ENCODE results near the gene C16orf95. TPM values are rescaled to one million over a fixed set of nuclear protein-coding genes. Genes with fewer than 3 reads are reported as not detected.
"Not testable (repeated sequence)": the region's sequence is repeated elsewhere in the genome, so short reads cannot be mapped to it uniquely, and the experiment has no call there.

Gene C16orf95
- polyA plus RNA-seq, 1 donor, result 5.6 TPM

GRCh38 chr16:87291944-87292343, 25.2 kb downstream of the C16orf95 start:
- no peak for DNase-seq

DNA sequence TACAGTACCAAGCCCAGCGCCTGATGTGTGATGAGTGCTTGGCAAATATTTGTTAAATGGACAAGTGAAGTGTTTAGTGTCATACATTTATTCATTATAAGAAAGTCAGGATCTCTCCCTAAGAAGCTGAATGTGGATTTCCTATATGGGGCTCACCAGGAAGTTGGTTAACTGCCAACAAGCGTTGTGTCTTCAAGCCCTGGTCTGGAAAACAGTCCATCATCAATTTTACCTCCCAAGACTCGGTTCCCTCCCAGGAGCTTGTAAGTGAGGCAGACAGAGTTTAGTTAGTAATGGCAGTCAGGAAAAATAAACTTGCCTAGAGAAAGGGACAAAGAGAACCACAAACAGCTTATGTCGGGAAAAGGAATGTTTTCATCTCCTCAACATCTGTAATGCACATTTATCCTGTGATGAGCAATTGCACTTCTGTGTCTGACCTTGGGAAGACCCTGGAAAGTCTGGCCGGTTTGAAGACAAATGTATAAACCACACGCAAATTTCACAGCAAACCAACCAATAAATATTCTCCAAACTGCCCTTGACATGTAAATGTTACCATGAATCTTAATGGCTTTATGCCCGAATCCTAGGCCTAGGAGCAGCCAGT, 28.3 kb downstream of the C16orf95 start:
- DNase-seq, result no peak

- no peak for DNase-seq
Observed at GRCh38 chr16:87286839-87287626, 30.2 kb downstream of the C16orf95 start.

DNA sequence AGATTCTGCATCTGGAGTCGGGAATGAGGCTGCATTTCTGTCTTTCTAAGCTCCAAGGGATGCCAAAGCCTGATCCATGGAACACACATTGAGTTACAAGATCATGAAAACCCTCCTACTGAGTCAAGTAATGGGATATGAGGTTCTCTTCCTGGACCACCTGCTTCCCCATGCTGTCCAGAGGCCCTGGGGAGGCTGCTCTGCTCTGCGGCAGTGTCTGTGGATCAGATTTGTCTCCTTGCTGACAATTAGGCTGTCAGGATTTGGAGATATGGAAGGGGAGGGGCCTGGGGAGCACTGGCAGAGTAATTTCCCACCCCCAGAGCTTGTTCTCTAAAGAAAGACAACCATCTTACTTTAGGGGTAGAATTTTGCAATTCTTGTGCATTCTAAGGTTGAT, 33.0 kb downstream of the C16orf95 start:
- no peak for DNase-seq

- no peak for DNase-seq
Observed at GRCh38 chr16:87279094-87279658, 38.0 kb downstream of the C16orf95 start.

- DNase-seq, result peak; percentile 76
Observed at GRCh38 chr16:87278191-87279093, 38.8 kb downstream of the C16orf95 start.

DNA sequence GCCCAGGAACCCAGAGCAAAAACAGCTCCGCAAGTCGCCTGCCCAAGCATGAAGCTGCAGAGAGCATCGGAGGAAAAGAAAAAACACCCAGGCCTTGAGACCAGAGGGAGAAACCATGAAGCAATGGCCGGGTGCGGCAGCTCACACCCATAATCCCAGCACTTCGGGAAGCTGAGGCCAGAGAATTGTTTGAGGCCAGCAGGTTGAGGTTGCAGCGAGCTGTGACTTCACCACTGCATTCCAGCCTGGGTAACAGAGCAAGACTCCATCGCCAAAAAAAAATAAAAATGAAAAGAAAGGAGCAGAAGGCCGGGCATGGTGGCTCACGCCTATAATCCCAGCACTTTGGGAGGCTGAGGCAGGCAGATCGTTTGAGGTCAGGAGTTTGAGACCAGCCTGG, 40.3 kb downstream of the C16orf95 start:
- no peak for DNase-seq

DNA sequence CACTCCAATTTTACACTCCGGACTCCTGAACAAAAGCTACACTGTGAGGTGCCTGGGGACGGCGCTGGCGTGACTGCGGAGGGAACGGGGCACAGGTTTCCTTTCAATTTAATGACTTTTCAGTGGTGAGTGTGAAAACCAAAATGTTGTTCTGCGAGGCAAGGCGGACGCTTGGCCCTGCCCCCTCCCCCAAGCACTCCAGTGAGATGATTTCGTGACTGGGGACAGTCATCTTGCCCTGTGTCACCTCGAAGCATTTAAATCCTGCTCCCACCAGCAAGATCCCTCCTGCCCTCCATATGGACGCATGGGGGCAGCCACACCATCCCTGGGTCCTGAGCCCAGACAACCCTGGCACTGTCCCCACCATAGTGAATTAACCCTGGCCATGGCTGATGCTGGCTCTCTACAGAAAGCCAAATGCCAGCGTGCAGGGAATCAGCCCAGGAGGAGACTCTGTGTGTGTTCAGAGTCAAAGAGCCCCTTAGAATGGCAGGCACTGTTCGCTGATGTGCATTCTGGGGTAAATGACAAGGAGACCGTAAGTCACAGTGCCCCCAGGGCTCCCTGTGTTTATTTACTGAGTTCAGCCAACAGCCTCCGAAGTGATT, 41.0 kb downstream of the C16orf95 start:
- no peak for DNase-seq

- DNase-seq, result no peak
Observed at GRCh38 chr16:87274794-87275193, 42.4 kb downstream of the C16orf95 start.

DNA sequence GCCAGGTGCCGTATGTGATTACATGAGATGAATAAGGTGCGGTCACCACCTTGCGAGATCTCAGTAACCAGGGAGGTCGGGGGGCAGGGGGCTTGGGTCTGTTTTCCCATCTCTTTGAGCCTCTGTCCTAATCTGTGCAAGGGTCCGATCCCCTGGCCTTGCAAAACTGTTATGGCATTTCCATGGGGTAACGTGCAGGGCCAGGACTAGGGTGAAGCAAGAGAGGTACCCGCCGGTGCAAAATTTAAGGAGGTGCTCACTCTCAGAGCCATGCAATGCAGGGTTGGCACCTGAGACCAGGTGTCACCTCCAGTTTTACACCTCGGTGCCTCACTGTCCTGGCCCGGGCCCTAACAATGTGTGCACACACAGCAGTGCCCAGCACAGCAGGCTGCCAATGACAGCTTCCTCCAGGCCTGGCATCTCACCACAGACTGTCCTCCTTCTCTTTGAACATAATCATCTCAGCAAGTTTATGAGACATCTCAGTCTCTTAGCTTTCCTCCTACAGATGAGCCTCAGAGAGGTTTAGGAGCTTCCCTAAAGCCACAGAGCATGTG, 43.6 kb downstream of the C16orf95 start:
- no peak for DNase-seq

DNA sequence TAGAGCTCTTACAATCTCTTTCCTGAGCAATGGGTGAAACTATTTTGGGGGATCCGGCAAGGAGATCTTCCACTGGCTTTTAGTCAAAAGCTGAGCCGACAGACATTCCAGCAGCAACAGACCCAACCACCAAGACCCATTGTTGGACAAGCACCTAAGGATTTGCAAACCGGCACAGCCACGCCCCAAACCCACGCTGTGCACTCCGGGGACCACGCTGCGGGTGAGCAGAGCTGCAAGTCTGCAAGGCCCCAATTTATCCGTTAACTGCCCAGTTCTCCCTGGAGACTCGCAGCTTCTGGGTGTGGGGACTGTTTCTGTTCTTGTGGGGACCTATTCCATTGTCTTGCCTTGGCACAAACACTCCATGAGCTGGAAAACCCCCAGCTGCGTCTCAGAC, 45.9 kb downstream of the C16orf95 start:
- DNase-seq, result no peak

- no peak for DNase-seq
Observed at GRCh38 chr16:87267566-87267965, 49.6 kb downstream of the C16orf95 start.

DNA sequence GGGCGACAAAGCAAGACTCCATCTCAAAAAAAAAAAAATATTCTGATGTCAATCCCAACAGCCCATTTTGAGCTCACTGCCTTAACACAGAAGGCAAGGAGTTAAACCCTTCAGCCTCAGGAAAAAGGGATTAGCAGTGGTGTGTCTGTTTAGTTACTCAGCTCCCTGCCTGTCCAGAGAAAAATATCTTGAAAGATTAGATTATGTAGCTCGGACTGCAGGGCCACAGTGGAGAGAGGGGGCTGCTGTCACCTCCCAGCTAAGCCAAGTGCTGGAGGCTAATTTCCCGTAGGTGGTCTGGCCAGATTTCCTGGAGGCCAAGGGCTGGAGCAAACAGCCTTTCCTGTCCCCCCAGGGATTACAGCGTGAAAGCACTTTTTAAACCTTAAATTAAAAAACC, 50.3 kb downstream of the C16orf95 start:
- no peak for DNase-seq

GRCh38 chr16:87265261-87265660, 51.9 kb downstream of the C16orf95 start:
- DNase-seq, result no peak

DNA sequence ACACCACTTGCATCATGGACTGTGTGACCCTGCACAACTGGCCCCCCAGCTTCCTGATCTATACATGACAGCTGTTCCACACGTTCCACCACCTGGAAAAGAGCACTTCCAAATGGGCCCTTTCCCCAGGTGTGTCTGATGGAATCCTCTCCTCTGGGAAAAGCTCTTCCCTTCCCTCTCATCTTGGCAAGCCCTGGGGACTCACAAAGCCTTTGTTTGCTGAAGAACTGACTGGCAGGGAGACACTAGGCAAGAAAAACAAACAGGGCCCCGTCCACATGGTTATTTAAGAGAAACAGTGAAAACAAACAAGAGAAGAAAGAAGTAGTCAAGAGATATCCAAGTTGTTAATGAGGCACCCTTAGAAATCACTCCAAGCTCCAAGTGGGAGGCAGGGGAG, 52.6 kb downstream of the C16orf95 start:
- no peak for DNase-seq

DNA sequence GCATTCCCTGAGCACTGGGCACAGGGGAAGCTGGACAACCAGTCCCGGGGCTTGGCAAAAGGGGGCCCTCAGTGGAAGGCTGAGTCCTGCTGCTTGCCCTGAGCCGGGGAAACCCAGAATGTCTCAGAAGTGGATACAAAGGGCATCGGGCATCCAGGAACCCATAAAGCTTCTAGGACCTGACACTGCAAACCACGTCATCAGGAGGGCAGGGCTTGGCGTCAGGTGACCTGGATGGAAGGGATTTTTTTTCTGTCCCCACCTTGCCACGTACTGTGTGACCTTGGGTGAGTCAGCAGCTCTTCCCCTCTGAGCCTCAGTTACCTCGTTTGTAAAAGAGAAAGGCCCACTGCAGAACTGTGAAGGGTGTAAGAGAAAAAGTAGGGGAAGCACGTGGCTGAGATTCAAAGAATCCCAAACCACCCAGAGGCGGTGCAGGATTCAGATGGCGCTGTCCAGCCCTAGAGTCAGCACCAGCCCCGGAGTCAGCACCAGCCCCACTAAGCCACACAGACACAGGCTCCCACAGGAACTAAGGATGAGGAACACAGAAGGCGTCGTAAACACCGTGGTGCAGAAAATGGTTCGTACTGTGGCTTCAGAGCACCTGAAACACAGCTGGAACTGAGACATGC, 53.7 kb downstream of the C16orf95 start:
- no peak for DNase-seq

DNA sequence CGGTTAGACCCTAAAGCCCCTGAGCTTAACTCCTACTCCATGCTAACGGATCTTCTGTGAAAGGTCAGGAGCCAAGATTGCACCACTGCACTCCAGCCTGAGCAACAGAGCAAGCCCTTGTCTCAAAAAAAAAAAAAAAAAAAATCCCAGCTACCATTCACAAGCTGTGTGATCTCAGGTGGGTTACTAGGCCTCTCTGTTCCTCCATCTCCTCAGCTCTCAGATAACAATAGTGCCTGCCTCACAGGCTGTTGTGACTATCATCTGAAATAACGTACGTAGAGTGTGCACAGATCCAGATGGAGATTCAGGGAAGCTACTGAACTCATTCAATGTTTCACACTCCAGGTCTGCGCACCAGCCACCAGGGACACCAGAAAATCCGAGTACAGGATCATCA, 57.8 kb downstream of the C16orf95 start:
- DNase-seq, result no peak

DNA sequence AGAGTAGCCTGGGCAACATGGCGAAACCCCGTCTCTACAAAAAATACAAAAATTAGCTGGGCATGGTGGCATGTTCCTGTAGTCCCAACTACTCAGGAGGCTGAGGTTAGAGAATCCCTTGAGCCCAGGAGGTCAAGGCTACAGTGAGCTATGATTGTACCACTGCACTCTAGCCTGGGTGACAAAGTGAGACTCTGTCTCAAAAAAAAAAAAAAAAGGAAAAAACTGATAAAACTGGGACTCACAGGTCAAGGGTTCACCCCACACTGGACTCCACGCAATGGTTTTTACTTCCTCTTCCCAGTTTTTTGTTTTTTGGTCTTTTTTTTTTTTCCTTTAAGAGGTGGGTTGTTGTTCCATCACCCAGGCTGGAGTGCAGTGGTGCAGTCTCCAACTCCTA, 58.5 kb downstream of the C16orf95 start:
- DNase-seq, result not testable (repeated sequence)

DNA sequence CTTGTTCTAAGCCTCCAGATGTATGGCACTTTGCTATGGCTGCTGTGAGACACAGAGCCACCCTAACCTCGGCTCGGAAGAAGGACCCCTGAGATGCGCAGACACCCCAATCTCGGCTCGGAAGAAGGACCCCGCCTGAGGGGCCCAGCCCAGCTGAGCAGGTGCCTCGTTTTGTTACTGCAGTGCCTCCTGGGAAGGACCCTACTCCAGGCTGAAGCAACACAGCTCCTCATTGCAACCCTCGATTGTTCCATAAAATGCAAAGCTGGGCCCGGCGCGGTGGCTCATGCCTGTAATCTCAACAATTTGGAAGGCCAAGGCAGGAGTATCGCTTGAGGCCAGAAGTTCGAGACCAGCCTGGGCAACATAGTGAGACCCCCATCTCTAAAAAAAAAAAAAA, 61.3 kb downstream of the C16orf95 start:
- no peak for DNase-seq

DNA sequence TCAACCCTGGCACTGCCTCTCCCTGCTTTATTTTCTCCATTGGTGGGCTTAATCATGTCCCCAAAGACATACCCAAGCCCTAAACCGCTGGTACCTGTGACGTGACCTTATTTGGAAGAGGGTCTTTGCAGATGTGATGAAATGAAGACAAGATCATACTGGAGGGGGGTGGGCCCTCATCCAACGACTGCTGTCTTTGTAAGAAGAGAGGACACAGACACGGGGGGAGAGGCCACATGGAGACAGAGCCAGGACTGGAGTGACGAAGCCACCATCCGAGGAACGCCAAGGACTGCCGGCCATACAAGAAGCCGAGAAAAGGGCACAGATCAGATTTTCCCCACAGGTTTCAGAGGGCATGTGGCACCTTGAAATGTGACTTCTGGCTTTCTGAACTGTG, 62.5 kb downstream of the C16orf95 start:
- DNase-seq, result no peak

- no peak for DNase-seq
Observed at GRCh38 chr16:87254296-87254695, 62.9 kb downstream of the C16orf95 start.

Data from left kidney (tissue), 2 donors.